PC-9 (cell line): Measurements from ENCODE around the gene MEP1B.
"Not testable (repeated sequence)": the region's sequence is repeated elsewhere in the genome, so short reads cannot be mapped to it uniquely, and the experiment has no call there.

Source experiments
- CTCF ChIP-seq: fragments of 200-600 bp; sonication (generic); conservative IDR thresholded peaks from 2 replicates; pipeline ENCODE4 v1.6.1; 2017; ENCODE audit warnings: mixed run types, antibody characterized with exemption, mild to moderate bottlenecking, moderate library complexity
- EZH2 ChIP-seq: fragments of 200-600 bp; sonication (generic); IDR thresholded peaks from 2 replicates; pipeline ENCODE4 v1.8.0; 2017; ENCODE audit warnings: antibody characterized with exemption, low read depth

- not testable (repeated sequence) for TF ChIP-seq CTCF, EZH2
Measured at GRCh38 chr18:32158631-32159030, 31.2 kb upstream of the MEP1B start.
